GM21390 (cell line): Measurements from ENCODE around the gene THNSL1.

Experiments
- ATAC-seq: cut with Tn5 transposase; IDR thresholded peaks from one replicate; pipeline ENCODE4 v1.9.1; 2021; ENCODE audit not compliant: unreplicated experiment

Gene THNSL1

GRCh38 chr10:25057886-25058285, 41.5 kb downstream of the THNSL1 start:
- no peak for ATAC-seq

DNA sequence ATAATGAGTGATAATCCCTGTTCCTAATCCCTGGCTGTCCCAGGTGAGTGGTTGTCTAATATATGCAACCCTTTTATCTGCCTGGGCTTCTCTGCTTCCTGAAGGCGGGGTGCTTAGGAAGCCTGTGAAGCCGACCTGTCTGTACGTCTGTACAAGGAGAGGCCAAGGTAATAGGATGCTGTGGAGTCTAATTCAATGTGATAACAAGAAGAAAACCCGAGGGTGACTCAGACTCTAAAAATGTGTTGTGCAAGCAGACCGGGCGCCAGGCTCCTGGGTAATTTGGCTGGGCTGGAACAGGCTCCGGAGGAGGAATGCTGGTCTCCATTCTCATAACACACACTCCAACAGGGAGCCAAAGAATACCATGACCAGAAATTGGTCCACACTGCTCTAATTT, 43.6 kb downstream of the THNSL1 start:
- no peak for ATAC-seq

DNA sequence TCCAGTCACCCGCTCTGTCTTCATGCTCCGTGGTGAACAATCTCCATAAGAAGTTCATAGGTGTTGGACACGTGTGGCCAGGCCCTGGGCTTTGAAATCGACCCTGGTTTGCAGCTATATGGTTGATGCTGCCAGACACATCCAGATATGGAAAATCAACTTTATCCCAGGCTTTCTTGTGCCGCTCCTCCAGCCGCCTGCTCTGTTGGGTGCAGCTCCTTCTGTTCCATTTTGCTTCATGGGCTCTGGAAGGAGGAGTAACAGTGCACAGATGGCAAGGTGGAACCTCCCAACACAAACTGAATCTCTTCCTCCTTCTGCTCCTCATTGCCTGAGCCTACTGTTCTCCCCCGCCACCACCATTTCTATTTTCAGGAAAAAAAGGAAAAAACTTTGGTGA, 44.7 kb downstream of the THNSL1 start:
- ATAC-seq, result no peak

GRCh38 chr10:25061711-25062449, 45.5 kb downstream of the THNSL1 start:
- ATAC-seq, result no peak

GRCh38 chr10:25063157-25063556, 46.7 kb downstream of the THNSL1 start:
- ATAC-seq, result no peak

GRCh38 chr10:25063644-25064043, 47.2 kb downstream of the THNSL1 start:
- no peak for ATAC-seq

GRCh38 chr10:25064401-25064800, 48.0 kb downstream of the THNSL1 start:
- ATAC-seq, result no peak

DNA sequence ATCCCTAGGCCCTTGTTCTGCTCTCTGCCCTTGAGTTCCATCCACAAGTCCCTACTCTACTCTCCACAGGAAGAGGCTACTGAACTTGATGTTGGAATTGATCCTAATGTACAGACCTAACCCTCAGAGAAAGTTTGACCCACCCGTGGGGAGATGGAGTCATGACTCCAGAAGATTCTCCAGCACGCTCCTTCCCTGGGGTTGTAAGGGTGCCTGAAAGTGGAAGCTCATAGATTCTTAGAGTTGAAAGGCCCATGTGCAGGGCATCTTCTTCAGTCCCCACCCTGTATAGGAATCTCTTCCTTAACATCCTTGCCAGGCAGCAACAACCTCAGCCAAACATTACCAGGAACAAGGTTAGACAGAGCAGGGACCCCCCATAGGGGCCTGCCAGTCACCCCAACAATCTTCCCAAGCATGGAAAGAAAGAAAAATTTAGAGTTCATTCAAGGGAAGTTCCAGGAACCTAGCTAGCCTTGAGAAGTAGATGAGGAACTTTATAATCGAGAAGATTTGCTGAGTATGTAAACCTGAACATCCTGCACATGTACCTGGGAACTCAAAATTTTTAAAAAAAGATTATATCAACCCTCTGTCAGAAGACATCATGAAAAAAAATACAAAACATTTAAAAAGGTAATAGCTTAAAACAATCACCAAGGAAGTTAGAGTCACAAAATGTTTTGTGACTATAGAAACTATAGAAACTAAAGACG, 49.5 kb downstream of the THNSL1 start:
- no peak for ATAC-seq

DNA sequence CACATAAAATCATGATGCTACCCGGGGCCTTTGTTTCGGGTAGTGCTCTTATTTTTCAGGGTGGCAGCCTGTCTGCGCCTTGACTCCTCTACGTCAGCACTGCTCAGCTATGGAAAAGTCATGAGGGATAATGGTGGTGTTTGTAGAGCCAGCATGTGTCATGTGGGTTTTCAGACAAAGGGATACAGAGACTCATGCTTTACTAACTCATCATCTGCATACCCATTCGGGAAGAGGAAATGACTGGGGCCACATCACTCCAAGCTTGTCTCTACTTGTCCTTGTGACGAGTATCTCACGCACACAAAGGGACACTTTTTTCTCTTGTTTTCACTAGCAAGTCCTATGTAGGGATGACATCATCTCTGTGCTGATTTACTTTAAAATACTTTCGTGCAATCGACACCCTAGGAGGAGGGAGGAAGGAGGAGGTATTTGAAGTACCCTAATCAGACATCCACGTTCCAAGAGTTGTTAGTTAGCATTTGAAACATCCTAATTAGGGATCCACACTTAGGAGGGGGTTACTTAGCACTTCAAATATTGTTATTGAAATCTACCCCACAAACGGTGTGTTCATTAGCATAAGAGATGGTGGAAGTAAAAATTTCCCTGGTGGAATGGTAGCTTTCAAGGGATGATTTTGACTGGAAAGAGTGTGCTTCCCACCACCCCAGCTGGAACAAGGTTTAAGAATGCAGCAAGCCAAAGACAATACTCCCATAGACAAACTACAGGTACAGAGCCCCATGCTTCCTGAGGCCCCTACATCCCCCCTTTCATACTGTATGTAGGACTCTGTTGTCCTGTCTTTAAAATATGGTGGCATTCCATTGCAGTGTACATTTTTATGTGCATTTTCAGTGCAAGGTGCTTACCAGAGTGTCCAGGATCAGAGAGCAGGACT, 52.0 kb downstream of the THNSL1 start:
- ATAC-seq, result no peak

DNA sequence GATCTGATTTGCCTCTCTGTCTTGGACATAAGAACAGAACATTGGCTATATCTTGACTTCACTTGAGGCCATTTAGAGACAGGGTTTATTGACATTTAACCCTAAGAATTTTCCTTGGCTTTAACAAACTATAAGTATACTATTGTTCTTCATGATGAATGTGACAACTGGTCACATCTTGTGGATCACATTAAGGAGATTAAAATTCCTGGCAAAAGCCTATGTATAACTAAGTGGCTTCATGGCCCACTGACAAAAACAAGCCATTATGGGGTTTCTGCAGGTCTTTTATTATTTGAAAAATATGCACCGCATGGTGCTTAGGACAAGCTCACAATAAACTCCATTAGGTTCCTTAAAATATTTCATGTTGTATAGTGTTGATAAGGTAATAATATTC, 54.8 kb downstream of the THNSL1 start:
- no peak for ATAC-seq

GRCh38 chr10:25072786-25073185, 56.4 kb downstream of the THNSL1 start:
- no peak for ATAC-seq

DNA sequence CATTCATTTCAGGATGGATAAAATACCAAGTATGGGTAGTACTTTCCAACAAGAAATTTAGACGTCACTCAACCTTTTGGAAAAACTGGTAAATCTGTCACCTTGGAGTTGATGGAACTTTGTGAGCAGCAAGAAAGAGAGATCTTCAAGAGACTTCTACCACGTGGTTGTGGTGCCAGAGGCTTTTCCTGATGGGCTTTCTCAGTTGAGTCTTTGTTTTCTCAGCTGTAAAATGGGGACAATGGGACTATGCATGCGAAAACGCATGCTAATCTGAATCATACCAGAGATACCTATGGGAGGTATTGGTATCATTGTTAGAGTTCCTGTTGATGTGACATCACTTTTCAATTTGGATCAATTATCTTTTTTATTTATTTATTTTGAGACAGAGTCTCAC, 59.4 kb downstream of the THNSL1 start:
- no peak for ATAC-seq
